Measurements from ENCODE around the gene SLC29A3.

Gene SLC29A3

DNA sequence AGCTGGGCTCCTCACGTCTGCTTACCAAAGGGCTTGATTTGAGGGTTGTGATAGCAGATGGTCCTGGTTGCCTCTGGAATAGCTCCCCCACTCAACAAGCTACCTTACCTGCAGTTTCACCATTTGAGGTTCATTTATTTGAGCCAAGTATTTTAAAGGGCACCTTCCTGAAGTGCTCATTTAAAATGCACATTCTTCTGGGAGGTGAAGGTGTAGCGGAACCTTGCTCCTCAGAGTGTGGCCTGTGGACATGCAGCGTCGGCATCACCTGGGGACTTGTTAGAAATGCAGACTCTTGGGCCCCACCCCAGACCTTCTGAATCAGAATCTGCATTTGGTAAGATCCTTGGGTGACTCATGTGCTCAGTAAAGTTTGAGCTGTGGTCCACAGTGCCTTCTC, 79.9 kb downstream of the SLC29A3 start:
- TF ChIP-seq FOXP2 (optimal IDR thresholded peaks at IDR 0.05; ENCODE audit: borderline replicate concordance, extremely low read depth, extremely low read length, insufficient read depth) (no peak), POLR2AphosphoS5 (IDR thresholded peaks at IDR 0.05; ENCODE audit: low read depth, low read length) (no peak), TAF1 (IDR thresholded peaks at IDR 0.05; ENCODE audit: borderline replicate concordance, insufficient read depth, low read length) (no peak), SIN3A (IDR thresholded peaks at IDR 0.05; ENCODE audit: borderline replicate concordance, insufficient read depth, low read length) (no peak)
- TF ChIP-seq, protein P1, sequence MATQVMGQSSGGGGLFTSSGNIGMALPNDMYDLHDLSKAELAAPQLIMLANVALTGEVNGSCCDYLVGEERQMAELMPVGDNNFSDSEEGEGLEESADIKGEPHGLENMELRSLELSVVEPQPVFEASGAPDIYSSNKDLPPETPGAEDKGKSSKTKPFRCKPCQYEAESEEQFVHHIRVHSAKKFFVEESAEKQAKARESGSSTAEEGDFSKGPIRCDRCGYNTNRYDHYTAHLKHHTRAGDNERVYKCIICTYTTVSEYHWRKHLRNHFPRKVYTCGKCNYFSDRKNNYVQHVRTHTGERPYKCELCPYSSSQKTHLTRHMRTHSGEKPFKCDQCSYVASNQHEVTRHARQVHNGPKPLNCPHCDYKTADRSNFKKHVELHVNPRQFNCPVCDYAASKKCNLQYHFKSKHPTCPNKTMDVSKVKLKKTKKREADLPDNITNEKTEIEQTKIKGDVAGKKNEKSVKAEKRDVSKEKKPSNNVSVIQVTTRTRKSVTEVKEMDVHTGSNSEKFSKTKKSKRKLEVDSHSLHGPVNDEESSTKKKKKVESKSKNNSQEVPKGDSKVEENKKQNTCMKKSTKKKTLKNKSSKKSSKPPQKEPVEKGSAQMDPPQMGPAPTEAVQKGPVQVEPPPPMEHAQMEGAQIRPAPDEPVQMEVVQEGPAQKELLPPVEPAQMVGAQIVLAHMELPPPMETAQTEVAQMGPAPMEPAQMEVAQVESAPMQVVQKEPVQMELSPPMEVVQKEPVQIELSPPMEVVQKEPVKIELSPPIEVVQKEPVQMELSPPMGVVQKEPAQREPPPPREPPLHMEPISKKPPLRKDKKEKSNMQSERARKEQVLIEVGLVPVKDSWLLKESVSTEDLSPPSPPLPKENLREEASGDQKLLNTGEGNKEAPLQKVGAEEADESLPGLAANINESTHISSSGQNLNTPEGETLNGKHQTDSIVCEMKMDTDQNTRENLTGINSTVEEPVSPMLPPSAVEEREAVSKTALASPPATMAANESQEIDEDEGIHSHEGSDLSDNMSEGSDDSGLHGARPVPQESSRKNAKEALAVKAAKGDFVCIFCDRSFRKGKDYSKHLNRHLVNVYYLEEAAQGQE (IDR thresholded peaks at IDR 0.05; ENCODE audit: insufficient read depth in 1 of 2, low read depth in 2 of 2, low read length in 2 of 2) = no peak

DNA sequence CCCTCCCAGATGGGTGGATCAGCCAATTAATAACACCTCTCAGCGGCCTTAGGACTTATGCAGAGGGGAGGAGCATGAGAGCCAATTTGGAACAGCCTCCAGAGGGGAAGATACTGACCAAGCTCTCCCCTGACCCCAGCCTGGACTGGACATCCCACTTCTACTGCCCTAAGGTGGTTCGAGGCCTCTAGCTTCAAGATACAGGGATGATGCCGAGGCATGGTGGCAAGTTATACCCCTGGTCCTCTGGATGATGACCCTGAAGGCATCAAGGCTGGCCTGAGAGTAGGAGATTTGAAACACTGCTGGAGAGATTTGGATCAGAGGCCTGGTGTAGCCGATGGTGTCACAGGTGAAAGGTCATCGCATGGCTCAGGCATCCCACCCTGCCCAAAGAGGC, 80.9 kb downstream of the SLC29A3 start:
- TF ChIP-seq, protein P1 (IDR thresholded peaks at IDR 0.05; ENCODE audit: insufficient read depth in 1 of 2, low read depth in 2 of 2, low read length in 2 of 2) = no peak
- no peak for TF ChIP-seq FOXP2 (optimal IDR thresholded peaks at IDR 0.05; ENCODE audit: borderline replicate concordance, extremely low read depth, extremely low read length, insufficient read depth)
- TF ChIP-seq SIN3A (IDR thresholded peaks at IDR 0.05; ENCODE audit: borderline replicate concordance, insufficient read depth, low read length) = no peak
- no peak for TF ChIP-seq TAF1 (IDR thresholded peaks at IDR 0.05; ENCODE audit: borderline replicate concordance, insufficient read depth, low read length)
- no peak for TF ChIP-seq POLR2AphosphoS5 (IDR thresholded peaks at IDR 0.05; ENCODE audit: low read depth, low read length)

DNA sequence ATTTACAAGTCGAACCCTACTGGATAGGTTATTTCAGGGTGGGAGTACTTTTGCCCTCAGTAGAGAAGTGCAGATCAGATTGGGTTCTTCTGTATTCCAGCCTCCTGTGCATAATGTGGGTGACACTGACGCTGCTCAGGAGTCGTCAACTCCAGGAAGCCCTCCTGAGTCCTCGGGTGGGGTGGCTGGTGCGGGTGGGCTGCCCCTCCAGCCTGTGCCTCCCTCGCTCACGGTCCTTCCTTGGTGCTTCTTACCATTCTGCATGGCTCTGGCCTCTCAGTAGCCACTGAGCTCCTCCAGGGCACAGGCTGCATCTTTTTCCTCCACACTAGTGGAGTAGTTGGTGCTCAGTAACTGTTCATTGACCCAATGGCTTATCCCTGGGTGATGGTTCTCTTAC, 82.0 kb downstream of the SLC29A3 start:
- no peak for TF ChIP-seq TAF1 (IDR thresholded peaks at IDR 0.05; ENCODE audit: borderline replicate concordance, insufficient read depth, low read length)
- no peak for TF ChIP-seq POLR2AphosphoS5 (IDR thresholded peaks at IDR 0.05; ENCODE audit: low read depth, low read length)
- TF ChIP-seq, protein P1 (IDR thresholded peaks at IDR 0.05; ENCODE audit: insufficient read depth in 1 of 2, low read depth in 2 of 2, low read length in 2 of 2) = no peak
- TF ChIP-seq FOXP2 (optimal IDR thresholded peaks at IDR 0.05; ENCODE audit: borderline replicate concordance, extremely low read depth, extremely low read length, insufficient read depth) = no peak
- TF ChIP-seq SIN3A (IDR thresholded peaks at IDR 0.05; ENCODE audit: borderline replicate concordance, insufficient read depth, low read length) = no peak

DNA sequence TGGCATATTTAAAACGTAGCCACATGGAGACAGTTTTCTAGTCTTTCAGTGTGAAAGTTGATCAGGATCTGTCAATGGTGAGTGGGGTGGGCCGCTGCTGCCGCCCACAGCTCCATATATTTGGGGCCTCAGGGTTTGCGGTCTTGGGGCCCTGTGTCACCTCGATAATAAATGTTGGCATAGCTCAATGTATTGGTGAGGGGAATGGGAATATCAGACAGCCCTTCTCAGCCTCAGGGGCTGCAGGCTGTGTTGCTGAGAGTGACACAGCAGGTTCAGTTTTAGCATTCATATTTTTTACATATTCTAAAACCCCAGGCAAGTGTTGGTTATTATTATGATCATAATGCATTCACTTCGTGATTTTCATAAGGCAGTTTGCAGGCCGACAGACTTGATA, 82.9 kb downstream of the SLC29A3 start:
- TF ChIP-seq, protein P1 (IDR thresholded peaks at IDR 0.05; ENCODE audit: insufficient read depth in 1 of 2, low read depth in 2 of 2, low read length in 2 of 2) = no peak
- TF ChIP-seq TAF1 (IDR thresholded peaks at IDR 0.05; ENCODE audit: borderline replicate concordance, insufficient read depth, low read length) = no peak
- TF ChIP-seq FOXP2 (optimal IDR thresholded peaks at IDR 0.05; ENCODE audit: borderline replicate concordance, extremely low read depth, extremely low read length, insufficient read depth) = no peak
- no peak for TF ChIP-seq SIN3A (IDR thresholded peaks at IDR 0.05; ENCODE audit: borderline replicate concordance, insufficient read depth, low read length)

Data from PFSK-1 (cell line).